NB4 (cell line): Measurements from ENCODE around the gene MND1.

Experiments used
- MYC ChIP-seq: IDR thresholded peaks from 2 replicates; pipeline ENCODE4 v1.6.1; 2011; ENCODE audit warnings: low read depth, low read length
- POLR2A ChIP-seq: IDR thresholded peaks from 2 replicates; pipeline ENCODE4 v1.6.1; 2011; ENCODE audit warnings: mild to moderate bottlenecking; ENCODE audit not compliant: insufficient read length; ENCODE audit errors: extremely low read depth
- TF ChIP-seq, protein P1 (sequence below): IDR thresholded peaks from one replicate; pipeline ENCODE4 v1.5.1; 2012; ENCODE audit warnings: low read depth, low read length
- TF ChIP-seq, protein P2 (sequence below): IDR thresholded peaks from 2 replicates; pipeline ENCODE4 v1.6.1; 2011; ENCODE audit warnings: low read depth, low read length

DNA sequence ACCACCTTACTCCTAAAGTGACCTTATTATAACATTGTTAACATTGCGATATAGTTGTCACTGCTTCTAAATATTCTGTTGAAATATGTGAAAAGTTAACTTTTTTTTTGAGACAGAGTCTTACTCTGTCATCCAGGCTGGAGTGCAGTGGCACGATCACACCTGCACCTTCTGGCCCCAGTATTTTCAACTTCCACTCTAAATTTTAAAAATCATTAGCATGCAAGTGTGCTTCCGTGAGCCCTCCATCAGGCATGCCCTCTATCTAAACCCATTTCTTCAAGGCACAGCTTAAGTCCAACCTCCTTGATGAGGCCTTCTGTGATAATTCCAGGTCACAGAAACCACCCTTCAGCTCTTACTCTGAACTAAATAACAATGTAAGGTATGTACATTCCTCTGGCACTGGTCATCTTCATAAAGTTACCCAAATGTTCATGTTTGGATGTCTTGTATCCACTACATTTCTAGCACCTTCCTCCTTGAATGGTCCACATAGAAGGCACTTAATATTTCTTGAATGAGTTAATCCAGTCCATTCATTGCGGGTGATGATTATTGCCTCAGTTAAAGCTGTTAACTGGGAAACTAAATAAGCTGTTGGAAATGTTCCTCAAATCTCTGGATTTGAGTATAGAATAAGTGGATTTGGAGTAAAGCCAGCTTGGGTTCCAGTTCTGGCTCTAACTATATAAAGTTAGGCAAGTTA lies 83.0 kb downstream of the MND1 start:
- TF ChIP-seq, protein P1, sequence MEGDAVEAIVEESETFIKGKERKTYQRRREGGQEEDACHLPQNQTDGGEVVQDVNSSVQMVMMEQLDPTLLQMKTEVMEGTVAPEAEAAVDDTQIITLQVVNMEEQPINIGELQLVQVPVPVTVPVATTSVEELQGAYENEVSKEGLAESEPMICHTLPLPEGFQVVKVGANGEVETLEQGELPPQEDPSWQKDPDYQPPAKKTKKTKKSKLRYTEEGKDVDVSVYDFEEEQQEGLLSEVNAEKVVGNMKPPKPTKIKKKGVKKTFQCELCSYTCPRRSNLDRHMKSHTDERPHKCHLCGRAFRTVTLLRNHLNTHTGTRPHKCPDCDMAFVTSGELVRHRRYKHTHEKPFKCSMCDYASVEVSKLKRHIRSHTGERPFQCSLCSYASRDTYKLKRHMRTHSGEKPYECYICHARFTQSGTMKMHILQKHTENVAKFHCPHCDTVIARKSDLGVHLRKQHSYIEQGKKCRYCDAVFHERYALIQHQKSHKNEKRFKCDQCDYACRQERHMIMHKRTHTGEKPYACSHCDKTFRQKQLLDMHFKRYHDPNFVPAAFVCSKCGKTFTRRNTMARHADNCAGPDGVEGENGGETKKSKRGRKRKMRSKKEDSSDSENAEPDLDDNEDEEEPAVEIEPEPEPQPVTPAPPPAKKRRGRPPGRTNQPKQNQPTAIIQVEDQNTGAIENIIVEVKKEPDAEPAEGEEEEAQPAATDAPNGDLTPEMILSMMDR: no peak
- TF ChIP-seq MYC (no peak), POLR2A (no peak)
- TF ChIP-seq, protein P2, sequence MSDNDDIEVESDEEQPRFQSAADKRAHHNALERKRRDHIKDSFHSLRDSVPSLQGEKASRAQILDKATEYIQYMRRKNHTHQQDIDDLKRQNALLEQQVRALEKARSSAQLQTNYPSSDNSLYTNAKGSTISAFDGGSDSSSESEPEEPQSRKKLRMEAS: no peak
